NCI-H774 (cell line): ENCODE results near the gene CD47.

ENCODE experiments used
- DNase-seq: peaks from one replicate; lab custom pipeline; 2025; lab: John Stamatoyannopoulos, UW

CD47 gene

GRCh38 chr3:108117241-108117775 is 26.5 kb upstream of the CD47 start:
- DNase-seq = no peak

GRCh38 chr3:108114423-108115065 is 23.7 kb upstream of the CD47 start:
- DNase-seq = no peak

- no peak for DNase-seq
Measured at GRCh38 chr3:108113975-108114374, 23.1 kb upstream of the CD47 start.

GRCh38 chr3:108110934-108111333 is 20.1 kb upstream of the CD47 start:
- no peak for DNase-seq

- DNase-seq = no peak
Measured at GRCh38 chr3:108108416-108108815, 17.6 kb upstream of the CD47 start.

GRCh38 chr3:108106449-108106848 is 15.6 kb upstream of the CD47 start:
- DNase-seq = no peak

- no peak for DNase-seq
Measured at GRCh38 chr3:108106031-108106430, 15.2 kb upstream of the CD47 start.

- no peak for DNase-seq
Measured at GRCh38 chr3:108103886-108104797, 13.3 kb upstream of the CD47 start.

GRCh38 chr3:108103040-108103751 is 12.4 kb upstream of the CD47 start:
- DNase-seq = no peak

- no peak for DNase-seq
Measured at GRCh38 chr3:108102420-108103039, 11.7 kb upstream of the CD47 start.

GRCh38 chr3:108100906-108101660 is 10.3 kb upstream of the CD47 start:
- DNase-seq = no peak

- no peak for DNase-seq
Measured at GRCh38 chr3:108099679-108100428, 9.0 kb upstream of the CD47 start.

- no peak for DNase-seq
Measured at GRCh38 chr3:108099244-108099643, 8.4 kb upstream of the CD47 start.

GRCh38 chr3:108098003-108098370 is 7.2 kb upstream of the CD47 start:
- no peak for DNase-seq

GRCh38 chr3:108097322-108098002 is 6.6 kb upstream of the CD47 start:
- no peak for DNase-seq

GRCh38 chr3:108096532-108097321 is 5.9 kb upstream of the CD47 start:
- no peak for DNase-seq

GRCh38 chr3:108093616-108094015 is 2.8 kb upstream of the CD47 start:
- no peak for DNase-seq

- DNase-seq = no peak
Measured at GRCh38 chr3:108093021-108093420, 2.2 kb upstream of the CD47 start.

- DNase-seq = no peak
Measured at GRCh38 chr3:108092501-108092900, 1.7 kb upstream of the CD47 start.
